UCSD-AML1 (cell line): ENCODE results near the gene GLB1L.
A peak's percentile ranks its signal among the peaks of the same experiment; 100 is the strongest.
"Not testable (repeated sequence)": the region's sequence is repeated elsewhere in the genome, so short reads cannot be mapped to it uniquely, and the experiment has no call there.

Source experiments
- DNase-seq: peaks from one replicate; lab custom pipeline; 2025; ENCODE audit not compliant: unreplicated experiment; lab: John Stamatoyannopoulos, UW

Gene GLB1L

DNA sequence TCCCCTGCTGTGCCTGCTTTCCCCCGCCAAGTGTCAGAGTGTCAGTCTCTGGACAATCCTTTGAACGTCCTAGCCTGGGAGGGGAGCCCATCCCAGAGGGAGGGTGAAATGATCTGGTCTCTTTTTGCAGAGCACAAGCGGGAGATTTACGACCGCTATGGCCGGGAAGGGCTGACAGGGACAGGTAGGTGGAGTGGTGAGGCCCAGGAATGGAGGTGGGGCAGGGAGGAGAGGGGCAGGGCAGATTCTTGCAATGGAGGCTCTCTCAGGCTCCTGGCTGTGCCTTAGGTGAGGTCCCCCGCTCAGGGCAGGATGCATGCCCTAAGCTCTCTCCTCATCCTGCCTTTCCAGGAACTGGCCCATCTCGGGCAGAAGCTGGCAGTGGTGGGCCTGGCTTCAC lies 36.3 kb upstream of the GLB1L start:
- DNase-seq = no peak

- DNase-seq = no peak
Observed at GRCh38 chr2:219280651-219281050, 35.4 kb upstream of the GLB1L start.

- DNase-seq = no peak
Observed at GRCh38 chr2:219279916-219280516, 34.8 kb upstream of the GLB1L start.

- DNase-seq = peak; percentile 98
Observed at GRCh38 chr2:219279151-219279915, 34.1 kb upstream of the GLB1L start, which contains the start of gene DNAJB2. Gene DNAJB2, plus strand, starts transcription at chr2:219279366. Its CDS starts 468 bp downstream, at chr2:219279834.

DNA sequence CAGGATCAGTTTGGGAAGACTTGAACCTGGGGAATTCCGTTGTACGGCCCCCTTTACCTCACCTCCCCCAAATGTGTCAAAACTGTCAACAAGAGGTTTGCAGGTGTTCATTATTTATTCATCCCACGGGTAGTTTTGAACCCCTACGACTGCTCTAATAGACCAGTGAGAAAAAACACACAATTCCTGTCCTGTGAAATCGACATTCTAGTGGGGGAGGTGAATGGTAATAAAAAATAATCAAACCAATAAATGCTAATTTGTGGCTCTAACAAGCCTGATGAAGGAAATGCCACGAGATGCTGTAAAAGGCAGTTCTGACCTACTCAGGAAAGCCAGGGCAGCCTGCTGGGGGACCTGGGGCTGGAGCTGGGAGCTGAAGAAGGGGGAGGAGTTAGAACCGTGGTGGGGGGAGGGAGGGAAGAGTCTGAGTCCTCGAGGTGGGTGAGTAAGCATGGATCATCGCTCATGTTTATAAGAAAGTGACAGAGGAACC lies 33.5 kb upstream of the GLB1L start:
- DNase-seq = no peak

GRCh38 chr2:219277703-219278654 lies 32.7 kb upstream of the GLB1L start:
- peak; percentile 72 for DNase-seq

GRCh38 chr2:219274361-219274921 lies 29.2 kb upstream of the GLB1L start:
- DNase-seq = no peak

DNA sequence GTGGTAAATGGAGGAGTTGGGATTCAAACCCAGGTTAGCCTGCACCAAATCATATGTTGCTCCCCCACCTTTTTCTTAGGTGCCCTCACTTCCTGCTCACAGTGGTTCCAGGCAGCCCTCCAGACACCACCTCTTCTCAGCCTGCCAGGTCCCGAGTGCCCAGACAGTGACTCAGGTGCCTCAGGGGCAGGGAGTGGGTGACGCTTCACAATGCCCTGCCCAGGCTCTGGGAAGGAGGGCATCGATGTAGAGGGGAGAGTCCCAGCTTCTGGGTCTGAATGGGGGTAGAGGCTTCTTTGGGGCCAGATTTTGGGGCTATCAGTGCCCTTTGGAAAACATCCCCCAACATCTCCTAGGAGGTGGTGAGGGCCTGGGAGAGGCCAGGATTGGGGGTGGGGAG lies 28.7 kb upstream of the GLB1L start:
- no peak for DNase-seq

- no peak for DNase-seq
Observed at GRCh38 chr2:219272995-219273394, 27.8 kb upstream of the GLB1L start.

DNA sequence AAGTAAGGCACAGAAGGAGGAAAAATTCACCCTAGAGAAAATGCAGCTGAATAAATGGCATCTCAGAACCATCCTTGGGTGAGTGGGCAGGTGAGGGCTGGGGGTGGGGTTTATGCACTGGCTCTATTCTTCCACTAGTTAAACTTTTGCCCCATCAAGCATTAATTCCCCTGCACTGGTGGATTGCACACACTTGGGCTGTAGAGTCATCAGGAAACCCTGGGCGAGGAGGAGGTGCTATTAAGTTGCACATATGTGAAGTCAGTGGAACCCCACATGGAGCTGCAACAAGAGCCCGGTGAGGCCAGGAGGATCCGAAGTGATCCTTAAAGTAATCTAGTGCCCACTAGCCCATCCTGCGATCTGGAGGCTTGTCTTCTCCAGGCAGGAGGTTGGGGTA lies 27.1 kb upstream of the GLB1L start:
- no peak for DNase-seq

DNA sequence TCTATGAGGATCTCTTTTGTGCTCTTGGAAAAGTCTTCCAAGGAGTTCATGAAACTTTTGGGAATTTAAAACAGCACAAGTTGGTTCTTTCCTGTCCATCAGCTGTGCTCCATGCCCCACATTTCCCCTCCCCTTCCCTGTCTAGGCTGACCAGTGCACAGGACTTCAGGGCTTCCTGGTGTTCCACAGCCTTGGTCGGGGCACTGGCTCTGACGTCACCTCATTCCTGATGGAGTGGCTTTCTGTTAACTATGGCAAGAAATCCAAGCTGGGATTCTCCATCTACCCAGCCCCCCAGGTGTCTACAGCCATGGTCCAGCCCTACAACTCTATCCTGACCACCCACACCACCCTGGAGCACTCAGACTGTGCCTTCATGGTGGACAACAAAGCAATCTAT lies 25.8 kb upstream of the GLB1L start:
- no peak for DNase-seq

DNA sequence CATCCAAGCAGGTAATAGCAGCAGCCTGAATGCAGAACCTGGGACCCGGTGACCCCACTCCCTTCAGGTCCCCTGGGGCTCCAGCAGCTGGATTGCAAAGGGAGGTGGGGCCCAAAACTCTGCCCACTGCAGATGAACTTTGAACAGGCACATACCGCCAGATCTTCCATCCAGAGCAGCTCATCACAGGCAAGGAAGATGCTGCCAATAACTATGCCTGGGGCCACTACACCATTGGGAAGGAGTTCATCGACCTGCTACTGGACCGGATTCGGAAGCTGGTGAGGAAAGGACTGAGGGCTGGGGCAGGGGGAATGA lies 24.8 kb upstream of the GLB1L start:
- DNase-seq = no peak

DNA sequence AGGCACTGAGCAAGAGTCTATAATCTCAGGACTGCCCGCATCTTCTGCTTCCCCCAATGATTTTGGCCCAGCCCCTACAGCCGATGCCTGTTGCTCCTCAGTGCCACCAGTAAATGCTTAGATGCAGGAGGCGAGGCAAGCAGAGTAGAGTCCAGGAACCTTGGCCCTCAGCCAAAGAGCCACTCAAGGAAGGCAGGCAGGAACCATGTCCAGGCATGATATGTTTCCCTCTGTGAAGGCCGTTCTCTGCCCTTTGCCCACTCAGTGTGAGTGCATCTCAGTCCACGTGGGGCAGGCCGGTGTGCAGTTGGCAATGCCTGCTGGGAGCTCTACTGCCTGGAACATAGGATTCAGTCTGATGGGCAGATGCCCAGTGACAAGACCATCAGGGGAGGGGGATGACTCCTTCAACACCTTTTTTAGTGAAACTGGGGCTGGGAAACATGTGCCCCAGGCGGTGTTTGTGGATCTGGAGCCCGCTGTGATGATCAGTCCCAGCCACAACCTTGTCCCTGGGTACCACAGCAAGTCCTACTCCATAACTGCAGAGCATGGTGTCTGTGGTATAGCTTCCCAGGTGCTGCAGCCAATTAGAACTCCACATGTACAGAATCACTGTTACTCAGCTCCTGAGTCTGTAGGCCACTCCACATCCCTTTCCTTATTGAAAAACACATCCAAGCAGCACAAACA lies 24.3 kb upstream of the GLB1L start:
- no peak for DNase-seq

DNA sequence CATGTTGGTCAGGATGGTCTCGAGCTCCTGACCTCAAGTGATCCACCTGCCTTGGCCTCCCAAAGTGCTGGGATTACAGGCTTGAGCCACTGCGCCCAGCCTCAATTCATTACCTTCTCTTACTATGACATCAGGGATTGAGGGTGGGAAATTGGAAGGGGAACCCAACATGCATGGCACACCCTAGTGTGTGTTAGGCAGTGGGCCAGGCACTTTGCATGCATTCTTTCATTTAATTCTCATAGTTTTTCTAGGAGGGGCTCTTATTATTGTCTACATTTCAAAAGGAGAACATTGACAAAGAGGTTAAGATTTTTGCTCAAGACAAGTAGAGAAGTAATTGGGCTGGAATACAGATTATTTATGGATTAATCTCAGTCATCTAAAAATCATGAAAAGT lies 23.1 kb upstream of the GLB1L start:
- no peak for DNase-seq

GRCh38 chr2:219266886-219267285 lies 21.6 kb upstream of the GLB1L start:
- DNase-seq = no peak

- no peak for DNase-seq
Observed at GRCh38 chr2:219266232-219266631, 21.0 kb upstream of the GLB1L start.

DNA sequence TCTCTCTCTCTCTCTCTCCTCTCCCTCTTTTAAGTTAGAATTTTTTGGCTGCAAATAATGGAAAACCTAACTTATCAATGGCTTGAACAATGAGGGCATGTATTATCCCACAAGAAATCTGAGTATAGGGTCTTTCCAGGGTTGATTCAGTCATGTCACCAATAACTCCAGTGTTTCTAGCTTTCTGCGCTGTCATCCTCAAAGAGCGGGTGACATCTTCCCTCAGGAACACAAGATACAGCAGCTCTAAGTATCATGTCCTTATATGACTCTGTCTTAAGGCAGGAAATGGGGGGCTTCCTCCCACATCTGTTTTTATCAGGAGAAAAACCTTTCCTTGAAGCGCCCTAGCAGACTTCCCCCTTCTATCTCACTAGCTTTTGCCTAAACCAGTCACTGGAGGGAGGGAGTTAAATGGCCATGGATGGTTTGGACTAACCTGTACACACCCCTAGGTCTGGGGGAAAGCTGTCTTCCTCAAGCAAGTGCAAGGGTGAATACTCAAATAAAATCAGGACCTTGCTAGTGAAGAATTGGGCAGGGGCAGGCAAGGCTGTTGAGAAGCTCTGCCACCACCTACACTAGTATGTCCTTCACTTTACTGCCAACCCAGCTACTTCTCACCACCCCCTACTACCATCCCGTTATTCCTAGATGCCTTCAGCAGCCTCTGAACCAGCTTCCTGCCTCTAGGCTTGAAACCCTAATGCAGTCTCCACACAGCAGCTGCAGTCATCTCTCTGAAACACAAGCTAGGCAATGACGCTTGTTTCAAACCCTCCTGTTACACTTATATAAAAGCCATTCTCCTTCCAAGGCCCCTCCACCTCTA lies 16.0 kb upstream of the GLB1L start:
- no peak for DNase-seq

- not testable (repeated sequence) for DNase-seq
Observed at GRCh38 chr2:219258942-219259341, 13.7 kb upstream of the GLB1L start.

DNA sequence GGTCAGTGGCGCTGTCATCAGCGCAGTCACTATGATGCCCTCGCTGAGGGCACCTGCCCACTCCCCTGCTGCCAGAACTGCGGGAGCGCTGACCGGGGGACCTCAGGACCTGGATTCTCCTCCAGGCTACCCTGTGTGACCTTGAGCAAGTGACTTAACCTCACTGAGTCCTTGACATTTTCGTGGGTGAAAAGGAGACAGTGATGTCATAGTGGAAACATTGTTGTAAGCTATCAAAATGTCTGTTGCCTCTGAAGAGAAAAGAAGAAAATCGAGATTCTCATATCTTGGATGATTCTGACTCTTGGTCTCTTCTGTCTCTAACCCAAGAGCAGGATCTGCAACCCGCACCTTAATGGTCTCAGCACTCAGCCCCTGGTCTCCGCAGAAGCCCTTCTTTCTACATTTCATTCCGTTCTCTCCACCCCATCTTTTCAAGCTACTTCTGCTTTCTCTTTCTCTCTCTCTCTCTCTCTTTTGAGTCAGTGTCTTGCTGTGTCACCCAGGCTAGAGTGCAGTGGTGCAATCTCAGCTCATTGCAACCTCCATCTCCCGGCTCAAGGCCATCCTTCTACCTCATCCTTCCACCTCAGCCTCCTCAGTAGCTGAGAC lies 9.5 kb upstream of the GLB1L start:
- no peak for DNase-seq
